ENCODE data around the gene SLC39A13.

GRCh38 chr11:47375020-47375419 is 33.4 kb upstream of the SLC39A13 start:
- TF ChIP-seq, protein P1, sequence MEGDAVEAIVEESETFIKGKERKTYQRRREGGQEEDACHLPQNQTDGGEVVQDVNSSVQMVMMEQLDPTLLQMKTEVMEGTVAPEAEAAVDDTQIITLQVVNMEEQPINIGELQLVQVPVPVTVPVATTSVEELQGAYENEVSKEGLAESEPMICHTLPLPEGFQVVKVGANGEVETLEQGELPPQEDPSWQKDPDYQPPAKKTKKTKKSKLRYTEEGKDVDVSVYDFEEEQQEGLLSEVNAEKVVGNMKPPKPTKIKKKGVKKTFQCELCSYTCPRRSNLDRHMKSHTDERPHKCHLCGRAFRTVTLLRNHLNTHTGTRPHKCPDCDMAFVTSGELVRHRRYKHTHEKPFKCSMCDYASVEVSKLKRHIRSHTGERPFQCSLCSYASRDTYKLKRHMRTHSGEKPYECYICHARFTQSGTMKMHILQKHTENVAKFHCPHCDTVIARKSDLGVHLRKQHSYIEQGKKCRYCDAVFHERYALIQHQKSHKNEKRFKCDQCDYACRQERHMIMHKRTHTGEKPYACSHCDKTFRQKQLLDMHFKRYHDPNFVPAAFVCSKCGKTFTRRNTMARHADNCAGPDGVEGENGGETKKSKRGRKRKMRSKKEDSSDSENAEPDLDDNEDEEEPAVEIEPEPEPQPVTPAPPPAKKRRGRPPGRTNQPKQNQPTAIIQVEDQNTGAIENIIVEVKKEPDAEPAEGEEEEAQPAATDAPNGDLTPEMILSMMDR (IDR thresholded peaks at IDR 0.05), result no peak
- TF ChIP-seq POLR2A (IDR thresholded peaks at IDR 0.05) (no peak), POLR2AphosphoS5 (IDR thresholded peaks at IDR 0.05; ENCODE audit: insufficient read depth in 1 of 2, low read depth in 1 of 2) (no peak)

Data from vagina (tissue), 2 donors.